Neural cell (in vitro differentiated cells): ENCODE results near the gene NKG7. TPM values are rescaled to one million over a fixed set of nuclear protein-coding genes. Genes with fewer than 3 reads are reported as not detected.
A peak's percentile ranks its signal among the peaks of the same experiment; 100 is the strongest.

Experiments used
- H2AFZ ChIP-seq: fragments of 200-600, 300-800 bp; sonication (generic), shearing (Covaris generic); 2 replicates; pipeline ENCODE4 v1.6.0; 2014; ENCODE audit warnings: low read depth, mild to moderate bottlenecking, antibody characterized with exemption, low read length, moderate library complexity
- H3F3A ChIP-seq: fragments of 200-600 bp; shearing (Covaris generic); 2 replicates; pipeline ENCODE4 v1.6.1; 2016; ENCODE audit warnings: mild to moderate bottlenecking, moderate library complexity, mixed read lengths, antibody characterized with exemption, low read length; ENCODE audit not compliant: insufficient read depth, poor library complexity, severe bottlenecking
- H3K27ac ChIP-seq: fragments of 200-600, 300-800 bp; sonication (generic), shearing (Covaris generic); 2 replicates; pipeline ENCODE4 v1.5.1; 2014; ENCODE audit warnings: mild to moderate bottlenecking, low read length, moderate library complexity
- H3K27me3 ChIP-seq: fragments of 300-800, 200-600 bp; sonication (generic), shearing (Covaris generic); 2 replicates; pipeline ENCODE4 v1.6.0; 2014; ENCODE audit warnings: mild to moderate bottlenecking, low read depth, low read length, moderate library complexity; ENCODE audit not compliant: insufficient read depth
- H3K36me3 ChIP-seq: fragments of 300-800, 200-600 bp; sonication (generic), shearing (Covaris generic); 2 replicates; pipeline ENCODE4 v1.5.1; 2014; ENCODE audit warnings: mild to moderate bottlenecking, antibody characterized with exemption, low read length, moderate library complexity; ENCODE audit not compliant: insufficient read depth
- H3K4me2 ChIP-seq: fragments of 300-800, 200-600 bp; sonication (generic), shearing (Covaris generic); 2 replicates; pipeline ENCODE4 v1.6.0; 2014; ENCODE audit warnings: mild to moderate bottlenecking, low read length
- H3K4me3 ChIP-seq: fragments of 300-800, 200-600 bp; sonication (generic), shearing (Covaris generic); 2 replicates; pipeline ENCODE4 v1.5.1; 2014; ENCODE audit warnings: mild to moderate bottlenecking, low read length, moderate library complexity
- H3K79me2 ChIP-seq: fragments of 200-600 bp; shearing (Covaris generic); replicated peaks from 2 replicates; pipeline ENCODE4 v1.6.0; 2014; ENCODE audit warnings: mild to moderate bottlenecking, low read length, moderate library complexity; ENCODE audit not compliant: insufficient read depth
- H3K9ac ChIP-seq: fragments of 300-800, 200-600 bp; sonication (generic), shearing (Covaris generic); 2 replicates; pipeline ENCODE4 v1.6.1; 2016; ENCODE audit warnings: mild to moderate bottlenecking, low read length, mixed read lengths
- H3K9me2 ChIP-seq: fragments of 200-600 bp; shearing (Covaris generic); 2 replicates; pipeline ENCODE4 v1.6.1; 2016; ENCODE audit warnings: mild to moderate bottlenecking, low read length, mixed read lengths; ENCODE audit not compliant: insufficient read depth
- H3K9me3 ChIP-seq: fragments of 200-600, 300-800 bp; sonication (generic), shearing (Covaris generic); 2 replicates; pipeline ENCODE4 v1.6.1; 2016; ENCODE audit warnings: mild to moderate bottlenecking, mixed run types, low read length, moderate library complexity, mixed read lengths
- H4K20me1 ChIP-seq: fragments of 200-600 bp; shearing (Covaris generic); 2 replicates; pipeline ENCODE4 v1.6.1; 2016; ENCODE audit warnings: mild to moderate bottlenecking, mixed run types; ENCODE audit not compliant: insufficient read depth
- CTCF ChIP-seq: fragments of 450-650 bp; IDR thresholded peaks from 2 replicates; pipeline ENCODE4 v1.5.1; 2014; ENCODE audit warnings: antibody characterized with exemption, mild to moderate bottlenecking, moderate library complexity; ENCODE audit not compliant: poor library complexity, severe bottlenecking
- EP300 ChIP-seq: fragments of 450-650 bp; conservative IDR thresholded peaks from 2 replicates; pipeline ENCODE4 v1.6.1; 2014; ENCODE audit warnings: antibody characterized with exemption, mild to moderate bottlenecking, moderate library complexity; ENCODE audit not compliant: poor library complexity, severe bottlenecking
- EZH2 ChIP-seq: fragments of 200-600, 300-800 bp; shearing (Covaris generic), sonication (generic); IDR thresholded peaks from 2 replicates; pipeline ENCODE4 v1.6.1; 2014; ENCODE audit warnings: antibody characterized with exemption, low read length, borderline replicate concordance, mild to moderate bottlenecking; ENCODE audit not compliant: insufficient read depth, poor library complexity, severe bottlenecking
- MXI1 ChIP-seq: fragments of 450-650 bp; conservative IDR thresholded peaks from 2 replicates; pipeline ENCODE4 v1.6.1; 2014; ENCODE audit warnings: antibody characterized with exemption, mild to moderate bottlenecking; ENCODE audit not compliant: poor library complexity, severe bottlenecking
- POLR2AphosphoS5 ChIP-seq: IDR thresholded peaks from 2 replicates; pipeline ENCODE4 v1.6.1; 2012
- RAD21 ChIP-seq: fragments of 450-650 bp; conservative IDR thresholded peaks from 2 replicates; pipeline ENCODE4 v1.6.1; 2014; ENCODE audit warnings: antibody characterized with exemption, mild to moderate bottlenecking, moderate library complexity
- REST ChIP-seq: IDR thresholded peaks from 2 replicates; pipeline ENCODE4 v1.6.1; 2012; ENCODE audit warnings: borderline replicate concordance
- SMC3 ChIP-seq: fragments of 450-650 bp; conservative IDR thresholded peaks from 2 replicates; pipeline ENCODE4 v1.6.1; 2014; ENCODE audit warnings: antibody characterized with exemption, mild to moderate bottlenecking, moderate library complexity; ENCODE audit not compliant: poor library complexity
- TAF1 ChIP-seq: IDR thresholded peaks from 2 replicates; pipeline ENCODE4 v1.6.1; 2012; ENCODE audit warnings: low read depth
- polyA plus RNA-seq: library from polyadenylated mRNA; depleted of rRNA; stranded (reverse); fragments of >200 nt; gene quantifications from 2 replicates; pipeline ENCODE4 v1.2.3, GENCODE V29; 2014

Gene NKG7
- polyA plus RNA-seq, 1 donor from 2014 or later = not detected

GRCh38 chr19:51352783-51353360, 19.6 kb downstream of the NKG7 start:
- no peaks in the 10 kb centered on the region for H3K9me2 ChIP-seq

More at GRCh38 chr19:51352783-51353360, 19.6 kb downstream of the NKG7 start:
- no peaks in the 10 kb centered on the region for H4K20me1 ChIP-seq
- no peaks in the 10 kb centered on the region for H3K36me3 ChIP-seq
- TF ChIP-seq EP300 = no peak
- TF ChIP-seq CTCF = no peak
- no peak for TF ChIP-seq SMC3
- no peak for TF ChIP-seq MXI1
- no peak for TF ChIP-seq TAF1
- TF ChIP-seq POLR2AphosphoS5 = no peak
- no peak for TF ChIP-seq REST
- no peak for TF ChIP-seq RAD21
- no peak for TF ChIP-seq EZH2
- no peaks in the 10 kb centered on the region for H3K9me3 ChIP-seq
- no peak overlapping the region for H3K9ac ChIP-seq
- no peak overlapping the region for H3K4me2 ChIP-seq
- no peaks in the 10 kb centered on the region for H3K27me3 ChIP-seq
- H3K27ac ChIP-seq = no peak overlapping the region
- no peaks in the 10 kb centered on the region for H3K79me2 ChIP-seq
- H2AFZ ChIP-seq = no peak overlapping the region
- H3K4me3 ChIP-seq = peak overlapping the region; percentile 53
- H3F3A ChIP-seq = no peaks in the 10 kb centered on the region
